VCaP (cell line): ENCODE results near the gene TNFRSF11A.

Experiments used
- H3K27ac ChIP-seq: fragments of 450-650 bp; 2 replicates; pipeline ENCODE4 v1.5.1; 2017
- CTCF ChIP-seq: fragments of 450-650 bp; conservative IDR thresholded peaks from 2 replicates; pipeline ENCODE4 v1.5.1; 2017; ENCODE audit warnings: mild to moderate bottlenecking, moderate library complexity

The TNFRSF11A gene

GRCh38 chr18:62361288-62361687 is 36.2 kb downstream of the TNFRSF11A start:
- no peak overlapping the region for H3K27ac ChIP-seq
- TF ChIP-seq CTCF = no peak

GRCh38 chr18:62364558-62364957 is 39.4 kb downstream of the TNFRSF11A start:
- H3K27ac ChIP-seq = no peak overlapping the region
- no peak for TF ChIP-seq CTCF

GRCh38 chr18:62365420-62365819 is 40.3 kb downstream of the TNFRSF11A start:
- no peak overlapping the region for H3K27ac ChIP-seq
- no peak for TF ChIP-seq CTCF

GRCh38 chr18:62366992-62367391 is 41.9 kb downstream of the TNFRSF11A start:
- TF ChIP-seq CTCF = no peak

GRCh38 chr18:62368100-62368499 is 43.0 kb downstream of the TNFRSF11A start:
- no peak overlapping the region for H3K27ac ChIP-seq
- no peak for TF ChIP-seq CTCF

More at GRCh38 chr18:62366992-62367391, 41.9 kb downstream of the TNFRSF11A start:
- H3K27ac ChIP-seq = no peak overlapping the region

DNA sequence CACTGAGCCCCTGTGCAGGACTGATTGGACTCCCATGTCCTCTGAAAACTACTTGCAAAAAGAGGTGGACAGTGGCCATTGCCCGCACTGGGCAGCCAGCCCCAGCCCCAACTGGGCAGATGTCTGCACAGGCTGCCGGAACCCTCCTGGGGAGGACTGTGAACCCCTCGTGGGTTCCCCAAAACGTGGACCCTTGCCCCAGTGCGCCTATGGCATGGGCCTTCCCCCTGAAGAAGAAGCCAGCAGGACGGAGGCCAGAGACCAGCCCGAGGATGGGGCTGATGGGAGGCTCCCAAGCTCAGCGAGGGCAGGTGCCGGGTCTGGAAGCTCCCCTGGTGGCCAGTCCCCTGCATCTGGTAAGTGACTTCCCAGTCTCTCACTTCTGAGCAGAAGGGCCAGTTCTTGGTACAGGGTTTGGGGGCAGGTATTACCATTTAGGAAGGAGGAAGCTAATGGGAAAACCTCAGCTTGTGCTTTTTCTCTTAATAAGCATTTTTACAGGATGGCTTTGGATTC is 44.1 kb downstream of the TNFRSF11A start:
- no peak for TF ChIP-seq CTCF
- no peak overlapping the region for H3K27ac ChIP-seq

DNA sequence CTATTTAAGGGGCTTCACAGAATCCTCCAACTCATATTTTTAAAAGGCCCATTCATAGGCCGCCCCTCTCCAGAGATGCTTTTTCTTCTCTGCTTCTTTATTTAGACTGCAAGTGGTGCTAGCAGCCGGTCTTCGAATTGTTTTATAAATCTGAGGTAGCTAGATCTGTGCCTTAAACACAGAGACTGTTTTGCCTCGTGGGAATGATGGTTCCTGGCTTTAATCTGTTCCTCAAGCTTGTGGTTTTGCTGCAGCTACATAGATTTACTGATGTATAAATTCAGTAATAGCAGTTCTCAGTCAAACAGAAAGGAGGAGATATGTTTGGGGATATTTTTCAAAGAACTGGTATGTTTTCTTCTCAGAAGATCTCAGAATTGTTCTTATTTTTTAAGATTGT is 45.3 kb downstream of the TNFRSF11A start:
- H3K27ac ChIP-seq = no peak overlapping the region
- no peak for TF ChIP-seq CTCF

DNA sequence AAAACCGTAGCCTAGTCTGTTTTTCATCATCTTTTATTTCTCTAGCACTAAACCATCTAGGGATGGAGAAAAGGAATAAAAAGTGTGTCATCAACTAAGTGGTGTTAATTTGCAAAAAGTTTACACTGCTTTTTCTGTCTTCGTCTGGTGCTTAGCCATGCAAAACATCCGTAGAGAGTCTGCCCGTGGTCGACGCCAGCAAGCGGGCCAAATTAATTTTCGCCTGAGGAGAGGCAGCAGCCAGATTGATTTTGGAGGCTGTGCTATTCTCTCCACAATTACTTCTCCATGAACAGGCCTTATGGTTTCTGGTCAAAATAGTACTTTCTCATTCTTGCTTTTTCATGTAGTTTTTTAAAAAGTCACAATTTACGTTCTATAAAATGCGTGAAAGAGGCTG is 46.3 kb downstream of the TNFRSF11A start:
- no peak overlapping the region for H3K27ac ChIP-seq

More for the DNA sequence above, 46.3 kb downstream of the TNFRSF11A start:
- no peak for TF ChIP-seq CTCF
